GM23338 (cell line): ENCODE measurements around the gene SHISAL2B.

Experiments used
- CTCF ChIP-seq, 2 experiments: fragments of 200-600 bp in 1 of 2; sonication (generic) in 1 of 2; conservative IDR thresholded peaks; 2 replicates each; pipeline versions ENCODE4 v1.5.1 to v1.6.1; 2016 to 2017; ENCODE audit warnings: antibody characterized with exemption in 2 of 2, low read depth in 2 of 2, mild to moderate bottlenecking in 2 of 2, moderate library complexity in 1 of 2
- EZH2 ChIP-seq: fragments of 200-600 bp; sonication (generic); IDR thresholded peaks from one replicate; pipeline ENCODE4 v1.8.0; 2017; ENCODE audit warnings: antibody characterized with exemption, mild to moderate bottlenecking, low read depth; ENCODE audit not compliant: unreplicated experiment
- EZH2phosphoT487 ChIP-seq: fragments of 200-600 bp; sonication (generic); IDR thresholded peaks from one replicate; pipeline ENCODE4 v1.8.1; 2018; ENCODE audit warnings: antibody characterized with exemption; ENCODE audit not compliant: unreplicated experiment

- TF ChIP-seq EZH2 (no peak), EZH2phosphoT487 (no peak), CTCF (conservative IDR thresholded peaks at IDR 0.05; ENCODE audit: low read depth in 2 of 2) (no peak)
Observed at GRCh38 chr5:64707191-64707590, 16.9 kb downstream of the SHISAL2B start.
